ENCODE data around the gene PRKAG1.

The PRKAG1 gene

GRCh38 chr12:49025463-49025862, 6.9 kb upstream of the PRKAG1 start:
- H4K20me1 ChIP-seq (ENCODE audit: insufficient read depth, low read length, poor library complexity, severe bottlenecking), result no peaks in the 10 kb centered on the region
- H3K9me3 ChIP-seq (ENCODE audit: insufficient read depth, low read depth, low read length), result no peaks in the 10 kb centered on the region
- no peaks in the 10 kb centered on the region for H3K79me2 ChIP-seq (ENCODE audit: insufficient read depth, low read length)
- no peaks in the 10 kb centered on the region for H3K27me3 ChIP-seq (ENCODE audit: insufficient read depth, low read length, poor library complexity, severe bottlenecking)
- no peak overlapping the region for H2AFZ ChIP-seq (ENCODE audit: low read length)
- H3K4me2 ChIP-seq (ENCODE audit: low read depth, low read length, poor library complexity, severe bottlenecking), result no peak overlapping the region
- no peaks in the 10 kb centered on the region for H3F3A ChIP-seq (ENCODE audit: low read depth)
- H3K9ac ChIP-seq (ENCODE audit: low read depth, low read length, poor library complexity, severe bottlenecking), result no peak overlapping the region
- H3K4me3 ChIP-seq (ENCODE audit: low read length, poor library complexity, severe bottlenecking), result no peak overlapping the region
- TF ChIP-seq EZH2phosphoT487 (IDR thresholded peaks at IDR 0.05; ENCODE audit: borderline replicate concordance) (no peak), CTCF (conservative IDR thresholded peaks at IDR 0.05; ENCODE audit: low read length) (no peak)
- H3K4me1 ChIP-seq (ENCODE audit: insufficient read depth, low read length, poor library complexity, severe bottlenecking), result no peaks in the 10 kb centered on the region
- peaks cover 74% of the 10 kb centered on the region; the same call in 1 of the 2 replicates for H3K36me3 ChIP-seq (ENCODE audit: insufficient read depth, low read length)
- H3K9me2 ChIP-seq (replicated peaks; ENCODE audit: low read depth, low read length), result no peaks in the 10 kb centered on the region

GRCh38 chr12:49024543-49024942, 6.0 kb upstream of the PRKAG1 start:
- no peaks in the 10 kb centered on the region for H3K27me3 ChIP-seq (ENCODE audit: insufficient read depth, low read length, poor library complexity, severe bottlenecking)
- H3K36me3 ChIP-seq (ENCODE audit: insufficient read depth, low read length), result peaks cover 74% of the 10 kb centered on the region; the same call in 1 of the 2 replicates
- peaks cover 4% of the 10 kb centered on the region for H3F3A ChIP-seq (ENCODE audit: low read depth)
- no peak overlapping the region for H2AFZ ChIP-seq (ENCODE audit: low read length)
- H3K9me2 ChIP-seq (replicated peaks; ENCODE audit: low read depth, low read length), result no peaks in the 10 kb centered on the region
- H3K9ac ChIP-seq (ENCODE audit: low read depth, low read length, poor library complexity, severe bottlenecking), result no peak overlapping the region
- TF ChIP-seq EZH2phosphoT487 (IDR thresholded peaks at IDR 0.05; ENCODE audit: borderline replicate concordance) (no peak), CTCF (conservative IDR thresholded peaks at IDR 0.05; ENCODE audit: low read length) (no peak)
- no peaks in the 10 kb centered on the region for H3K79me2 ChIP-seq (ENCODE audit: insufficient read depth, low read length)
- H4K20me1 ChIP-seq (ENCODE audit: insufficient read depth, low read length, poor library complexity, severe bottlenecking), result no peaks in the 10 kb centered on the region
- H3K9me3 ChIP-seq (ENCODE audit: insufficient read depth, low read depth, low read length), result no peaks in the 10 kb centered on the region
- H3K4me3 ChIP-seq (ENCODE audit: low read length, poor library complexity, severe bottlenecking), result no peak overlapping the region
- peaks cover 5% of the 10 kb centered on the region for H3K4me1 ChIP-seq (ENCODE audit: insufficient read depth, low read length, poor library complexity, severe bottlenecking)
- no peak overlapping the region for H3K4me2 ChIP-seq (ENCODE audit: low read depth, low read length, poor library complexity, severe bottlenecking)

GRCh38 chr12:49023812-49024211, 5.2 kb upstream of the PRKAG1 start:
- peaks cover 12% of the 10 kb centered on the region for H3K4me1 ChIP-seq (ENCODE audit: insufficient read depth, low read length, poor library complexity, severe bottlenecking)
- TF ChIP-seq EZH2phosphoT487 (IDR thresholded peaks at IDR 0.05; ENCODE audit: borderline replicate concordance), result no peak
- TF ChIP-seq CTCF (conservative IDR thresholded peaks at IDR 0.05; ENCODE audit: low read length), result no peak
- H3K9me3 ChIP-seq (ENCODE audit: insufficient read depth, low read depth, low read length), result no peaks in the 10 kb centered on the region
- H3K27me3 ChIP-seq (ENCODE audit: insufficient read depth, low read length, poor library complexity, severe bottlenecking), result no peaks in the 10 kb centered on the region
- no peaks in the 10 kb centered on the region for H3K79me2 ChIP-seq (ENCODE audit: insufficient read depth, low read length)
- no peak overlapping the region for H3K4me2 ChIP-seq (ENCODE audit: low read depth, low read length, poor library complexity, severe bottlenecking)
- H3K36me3 ChIP-seq (ENCODE audit: insufficient read depth, low read length), result peaks cover 68% of the 10 kb centered on the region; the same call in 1 of the 2 replicates
- H3K9me2 ChIP-seq (replicated peaks; ENCODE audit: low read depth, low read length), result no peaks in the 10 kb centered on the region
- peaks cover 10% of the 10 kb centered on the region for H3F3A ChIP-seq (ENCODE audit: low read depth)
- H3K9ac ChIP-seq (ENCODE audit: low read depth, low read length, poor library complexity, severe bottlenecking), result no peak overlapping the region
- H2AFZ ChIP-seq (ENCODE audit: low read length), result no peak overlapping the region
- no peak overlapping the region for H3K4me3 ChIP-seq (ENCODE audit: low read length, poor library complexity, severe bottlenecking)
- H4K20me1 ChIP-seq (ENCODE audit: insufficient read depth, low read length, poor library complexity, severe bottlenecking), result no peaks in the 10 kb centered on the region

Measured in Loucy (cell line).